DOHH2 (cell line): ENCODE data around the gene ZNF211.

Experiments
- CTCF ChIP-seq: fragments of 200-600 bp; sonication (generic); IDR thresholded peaks from one replicate; pipeline ENCODE4 v1.5.1; 2014; ENCODE audit warnings: antibody characterized with exemption, mild to moderate bottlenecking, low read depth, low read length; ENCODE audit not compliant: poor library complexity, severe bottlenecking
- EZH2phosphoT487 ChIP-seq: fragments of 200-600 bp; sonication (generic); IDR thresholded peaks from 2 replicates; pipeline ENCODE4 v1.6.1; 2017; ENCODE audit warnings: borderline replicate concordance, mild to moderate bottlenecking, antibody characterized with exemption, low read length, moderate library complexity, mixed read lengths

DNA sequence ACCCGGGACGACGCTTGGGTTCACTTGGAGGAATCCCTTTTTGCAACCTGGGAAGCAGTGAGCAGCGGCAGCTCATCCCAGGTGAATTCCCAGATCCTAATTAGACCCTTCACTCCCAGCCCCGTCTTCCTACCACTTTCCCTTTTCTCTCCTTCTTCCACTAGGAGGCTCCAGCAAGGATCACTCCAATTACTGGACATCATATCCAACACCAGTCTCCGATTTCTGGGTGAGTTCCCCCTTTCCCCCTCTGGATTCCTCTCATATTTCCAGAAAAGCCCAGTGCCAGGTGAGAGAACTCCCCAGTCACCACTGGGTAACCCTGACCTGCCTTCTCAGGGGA, 18.7 kb downstream of the ZNF211 start:
- no peak for TF ChIP-seq CTCF
- TF ChIP-seq EZH2phosphoT487 = no peak
